Stimulated activated CD4-positive, alpha-beta T cell treated with anti-CD3 and anti-CD28 coated beads, Interleukin-1b, Interleukin-23, amount 100 ng/mL, for 4 hours (primary cell): ENCODE results near the gene MYO1D.
A peak's percentile ranks its signal among the peaks of the same experiment; 100 is the strongest.
"Not testable (repeated sequence)": the region's sequence is repeated elsewhere in the genome, so short reads cannot be mapped to it uniquely, and the experiment has no call there.

ENCODE experiments used
- DNase-seq, 2 donors: peaks; one replicate each; pipeline ENCODE4 v3.0.0-alpha.2; 2020; ENCODE audit warnings: low read depth in 2 of 2

MYO1D gene

DNA sequence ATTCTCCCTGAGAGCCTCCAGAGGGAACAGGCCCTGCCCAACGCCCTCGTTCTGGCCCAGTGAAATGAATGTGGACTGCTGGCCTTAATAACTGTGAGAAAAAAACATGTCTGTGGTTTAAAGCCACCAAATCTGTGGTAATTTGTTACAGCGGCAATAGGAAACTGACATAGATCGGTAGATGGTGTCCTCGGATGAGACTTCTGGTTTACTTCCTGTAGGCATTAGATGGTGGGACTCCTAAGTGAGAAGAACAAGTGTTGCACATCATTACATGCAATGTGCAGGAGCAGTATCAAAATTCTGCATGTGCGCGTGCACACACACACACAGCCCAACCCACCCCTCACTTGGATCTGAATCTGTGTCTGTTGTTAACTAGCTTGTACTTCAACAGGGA is 348.1 kb downstream of the MYO1D start:
- DNase-seq: no peak

DNA sequence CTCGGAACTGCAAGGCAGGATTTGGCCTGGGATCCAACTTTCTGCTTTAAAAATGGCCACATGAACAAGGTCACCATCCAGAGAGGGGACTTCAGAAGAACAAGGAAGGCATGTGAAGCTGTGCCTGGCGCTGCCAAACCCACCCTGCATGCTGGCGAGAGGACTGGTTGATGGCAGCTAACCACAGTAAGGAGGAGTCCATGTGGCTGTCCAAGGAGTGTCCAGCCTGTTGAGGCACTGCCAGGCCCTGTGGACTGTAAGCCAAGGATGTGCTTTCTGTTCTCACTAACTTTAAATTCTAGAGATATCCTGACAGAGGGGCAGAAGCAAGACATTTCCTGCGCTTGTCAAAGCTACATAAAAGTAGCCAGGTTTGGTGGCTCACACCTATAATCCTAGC is 349.8 kb downstream of the MYO1D start:
- no peak for DNase-seq

DNA sequence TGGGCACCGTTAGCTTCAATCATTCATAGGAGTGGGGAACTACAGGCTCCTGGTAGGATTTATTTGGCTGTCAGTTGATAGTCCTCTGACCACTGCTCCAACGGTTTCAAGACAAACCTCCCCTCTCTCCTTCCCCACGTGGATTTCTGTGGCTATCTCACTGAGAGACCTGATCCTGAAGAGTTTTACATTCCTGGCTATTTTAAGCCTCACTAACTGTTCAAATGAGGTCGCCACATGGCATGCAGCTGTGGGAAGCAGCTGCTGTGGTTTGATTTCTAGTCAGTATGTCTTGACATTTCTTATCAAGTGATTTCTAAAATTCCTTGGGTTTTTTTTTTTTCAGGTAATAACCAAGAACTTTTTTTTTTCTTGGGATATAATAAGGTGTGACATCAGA is 351.8 kb downstream of the MYO1D start:
- no peak for DNase-seq

DNA sequence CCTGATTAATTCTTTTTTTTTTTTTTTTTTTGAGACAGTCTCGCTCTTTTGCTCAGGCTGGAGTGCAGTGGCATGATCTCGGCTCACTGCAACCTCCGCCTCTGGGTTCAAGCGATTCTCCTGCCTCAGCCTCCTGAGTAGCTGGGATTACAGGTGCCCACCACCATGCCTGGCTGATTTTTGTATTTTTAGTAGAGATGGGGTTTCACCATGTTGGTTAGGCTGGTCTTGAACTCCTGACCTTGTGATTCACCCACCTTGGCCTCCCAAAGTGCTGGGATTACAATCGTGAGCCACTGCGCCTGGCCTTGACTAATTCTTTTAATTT is 352.4 kb downstream of the MYO1D start:
- not testable (repeated sequence) for DNase-seq

DNA sequence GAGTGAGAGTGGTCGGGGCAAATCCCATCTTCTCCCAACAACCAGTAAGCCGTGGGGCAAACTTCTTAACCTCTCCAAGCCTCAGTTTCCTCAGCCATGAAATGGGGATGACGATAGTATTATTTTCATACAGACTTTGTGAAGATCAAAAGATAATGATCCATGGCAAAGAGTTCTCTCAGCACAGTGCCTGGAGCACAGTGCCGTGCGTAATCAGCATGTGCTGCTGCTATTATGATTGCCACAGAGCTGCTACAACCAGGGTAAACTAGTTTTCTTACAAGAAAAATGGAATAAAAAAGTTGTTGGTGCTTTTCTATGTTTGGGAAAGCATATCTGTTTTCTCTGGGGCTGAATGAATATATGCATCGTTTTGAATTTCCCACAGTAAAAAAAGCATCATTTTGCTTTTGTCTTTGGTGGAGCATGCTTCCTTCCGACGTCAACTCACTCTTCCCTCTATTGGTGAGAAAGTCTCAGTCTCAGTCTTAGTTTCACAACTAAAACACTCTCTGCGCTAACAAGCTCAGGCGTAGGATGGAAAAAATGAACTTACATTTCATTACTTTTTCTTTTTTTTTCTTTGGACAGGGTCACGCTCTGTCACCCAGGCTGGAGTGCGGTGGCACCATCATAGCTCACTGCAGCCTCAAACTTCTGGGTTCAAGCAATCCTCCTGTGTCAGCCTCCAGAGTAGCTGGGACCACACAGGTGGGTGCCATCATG is 352.9 kb downstream of the MYO1D start:
- DNase-seq: no peak

DNA sequence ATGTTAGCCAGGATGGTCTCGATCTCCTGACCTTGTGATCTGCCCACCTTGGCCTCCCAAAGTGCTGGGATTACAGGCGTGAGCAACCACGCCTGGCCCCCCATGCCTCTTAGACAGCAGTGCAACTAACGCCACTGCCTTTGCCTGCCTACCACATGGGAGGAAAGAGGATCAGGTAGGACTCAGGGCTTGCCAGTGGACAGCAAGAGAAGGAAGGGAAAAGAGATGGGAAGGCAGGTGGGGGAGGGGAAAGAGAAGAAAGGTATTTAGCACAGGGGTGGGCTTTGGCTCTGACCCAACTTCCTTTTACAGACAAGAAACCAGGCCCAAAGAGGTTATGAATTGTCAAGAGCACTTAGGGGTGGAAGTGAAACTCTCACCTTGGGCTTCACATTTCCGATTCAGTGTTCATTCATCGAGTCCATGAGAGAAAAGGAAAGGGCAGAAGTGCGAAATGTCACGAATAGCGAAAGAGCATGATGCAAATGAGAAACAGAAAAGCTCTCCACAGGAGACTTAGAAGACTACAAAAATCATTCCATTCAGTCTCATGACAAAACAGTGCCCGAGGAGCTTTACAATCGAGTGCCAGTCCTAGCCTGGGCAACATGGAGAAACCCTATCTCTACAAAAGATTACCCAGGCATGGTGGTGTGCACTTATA is 353.8 kb downstream of the MYO1D start:
- no peak for DNase-seq

DNA sequence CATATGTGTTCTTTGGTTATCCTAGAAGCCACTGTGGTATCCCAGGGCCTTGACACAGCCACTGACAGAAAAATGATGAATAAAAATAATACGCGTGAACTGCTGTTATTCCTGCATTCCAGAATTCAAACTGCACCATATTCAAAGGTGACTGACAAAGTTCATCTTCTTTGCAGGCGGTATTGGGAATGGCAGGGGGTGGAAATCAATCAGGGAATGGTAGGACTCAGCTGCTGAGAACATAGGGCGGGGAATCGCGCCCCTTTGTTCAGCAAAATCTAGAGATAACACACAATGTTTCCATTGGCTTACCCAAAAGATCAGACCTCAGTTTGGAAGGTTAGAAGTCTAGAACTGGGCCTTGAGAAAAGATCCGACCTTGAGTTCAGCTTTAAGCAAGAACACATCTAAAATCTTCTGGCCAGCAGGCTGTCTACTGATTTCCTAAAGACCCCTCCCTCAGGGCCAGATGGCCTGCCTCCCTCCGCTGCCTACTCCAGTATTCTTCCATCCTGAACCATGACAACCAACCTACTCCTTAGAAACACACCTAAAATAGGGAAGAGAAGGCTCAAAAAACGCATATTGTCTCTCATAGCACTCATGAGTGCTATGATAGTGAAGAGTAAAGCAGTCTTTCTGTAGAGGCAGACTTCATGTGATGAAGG is 356.1 kb downstream of the MYO1D start:
- no peak for DNase-seq

DNA sequence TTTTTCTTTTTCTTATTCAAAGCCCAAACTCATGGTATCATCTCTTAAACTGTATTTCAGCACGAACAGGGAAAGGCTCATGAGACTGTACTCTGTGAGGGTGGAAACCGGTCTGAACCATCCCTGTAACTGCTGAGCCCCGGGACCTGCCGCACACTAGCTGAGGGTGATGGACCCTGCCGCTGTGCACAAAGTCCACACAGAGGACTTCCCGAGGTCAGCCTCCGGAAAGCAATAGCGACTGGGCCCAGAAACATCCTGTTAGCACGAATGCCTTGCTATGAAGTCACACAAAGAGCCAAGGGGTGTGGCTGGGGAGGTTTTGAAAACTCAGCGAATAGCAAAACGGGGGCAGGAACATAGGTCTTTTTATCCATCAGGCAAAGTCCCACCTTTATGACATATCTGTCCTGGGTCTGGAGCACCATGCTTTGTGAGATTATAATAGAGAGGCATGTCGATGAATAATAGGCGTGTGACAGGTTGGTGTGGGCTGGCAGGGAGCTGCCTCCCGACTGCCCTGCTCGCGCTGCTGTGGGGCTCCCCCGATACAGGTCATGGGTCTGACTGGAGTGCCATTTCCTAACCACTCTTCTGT is 356.7 kb downstream of the MYO1D start:
- no peak for DNase-seq

DNA sequence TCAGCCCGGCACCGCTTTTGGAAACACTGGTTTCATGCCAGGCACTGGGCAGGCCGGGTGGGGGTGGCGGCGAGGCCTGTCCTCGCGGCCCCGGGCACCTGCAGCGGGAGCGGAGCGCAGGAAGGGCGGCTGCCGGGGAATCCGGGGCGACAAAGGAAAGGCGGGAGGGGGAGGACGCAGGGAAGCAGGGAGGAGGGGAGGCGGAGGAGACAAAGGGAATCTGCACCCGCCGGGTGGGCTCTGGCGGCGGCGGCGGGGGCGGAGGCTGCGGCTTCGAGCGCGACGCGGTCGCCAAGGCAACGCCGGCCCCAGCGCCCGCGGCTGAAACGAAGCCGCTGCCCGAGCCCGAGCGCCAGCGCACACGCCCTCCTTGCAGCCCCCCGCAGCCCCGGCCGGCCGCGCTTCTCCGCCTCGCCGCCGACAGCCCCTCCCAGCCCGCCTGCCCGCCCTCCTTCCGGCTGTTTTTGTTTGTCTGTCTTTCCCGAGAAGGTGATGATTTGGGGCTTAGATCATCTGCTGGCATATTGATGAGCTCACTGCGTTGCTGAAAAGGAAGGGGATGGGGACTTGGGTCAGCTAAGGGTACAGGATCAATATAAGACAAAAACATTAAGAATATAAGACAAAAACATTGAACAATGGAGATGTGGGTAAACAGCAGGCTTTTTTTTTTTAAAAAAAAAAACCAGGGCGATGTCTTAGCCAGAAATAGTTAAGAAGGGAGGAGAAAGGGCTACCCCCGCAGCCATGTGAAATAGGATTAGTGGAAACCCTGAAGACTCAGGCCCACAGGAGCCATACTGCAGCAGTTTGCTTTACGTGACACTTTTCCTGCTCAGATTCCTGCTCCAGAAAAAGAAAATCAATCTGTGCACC is 357.5 kb downstream of the MYO1D start:
- DNase-seq: peak; percentile 27 to 36

DNA sequence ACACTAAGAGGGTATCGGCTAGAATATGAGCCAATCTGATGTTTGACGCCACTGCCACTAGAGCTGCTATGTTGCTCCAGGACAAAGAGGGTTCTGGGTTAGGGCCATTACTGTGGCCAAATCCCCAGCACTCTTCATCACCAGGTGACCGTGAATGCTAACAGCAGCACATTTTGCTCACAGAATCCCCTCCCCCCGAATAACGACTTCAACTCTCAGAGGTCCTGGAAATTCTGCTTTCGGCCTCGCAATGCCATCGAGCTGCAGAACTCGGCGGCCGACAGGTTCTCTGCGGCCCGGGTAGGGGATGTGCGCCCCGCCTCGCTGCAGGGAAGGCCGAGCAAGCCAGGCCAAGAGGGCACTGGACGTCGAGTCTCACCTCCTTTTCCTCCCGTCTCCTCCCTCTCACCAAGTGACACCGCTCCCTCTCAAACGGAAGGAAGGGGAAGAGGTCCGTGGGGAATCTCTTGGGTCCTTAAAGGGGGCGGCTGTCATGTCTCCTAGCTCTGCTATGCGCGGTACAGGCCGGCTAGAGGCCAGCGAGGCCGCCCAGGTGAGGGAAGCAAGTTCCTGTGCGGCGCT is 358.2 kb downstream of the MYO1D start:
- no peak for DNase-seq

DNA sequence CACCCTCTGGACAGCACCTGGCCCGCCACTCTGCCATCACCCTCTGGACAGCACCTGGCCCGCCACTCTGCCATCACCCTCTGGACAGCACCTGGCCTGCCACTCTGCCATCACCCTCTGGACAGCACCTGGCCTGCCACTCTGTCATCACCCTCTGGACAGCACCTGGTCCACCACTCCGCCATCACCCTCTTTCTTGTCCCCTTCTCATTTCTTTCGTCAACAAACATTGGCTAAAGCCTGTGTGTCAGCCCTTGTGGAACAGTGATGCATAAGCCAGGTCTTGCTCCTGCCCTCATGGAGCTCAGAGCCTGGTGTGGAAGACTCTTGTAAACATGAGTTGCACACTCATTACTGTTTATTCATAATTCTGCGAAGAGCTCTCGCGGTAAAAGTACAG is 358.9 kb downstream of the MYO1D start:
- no peak for DNase-seq

DNA sequence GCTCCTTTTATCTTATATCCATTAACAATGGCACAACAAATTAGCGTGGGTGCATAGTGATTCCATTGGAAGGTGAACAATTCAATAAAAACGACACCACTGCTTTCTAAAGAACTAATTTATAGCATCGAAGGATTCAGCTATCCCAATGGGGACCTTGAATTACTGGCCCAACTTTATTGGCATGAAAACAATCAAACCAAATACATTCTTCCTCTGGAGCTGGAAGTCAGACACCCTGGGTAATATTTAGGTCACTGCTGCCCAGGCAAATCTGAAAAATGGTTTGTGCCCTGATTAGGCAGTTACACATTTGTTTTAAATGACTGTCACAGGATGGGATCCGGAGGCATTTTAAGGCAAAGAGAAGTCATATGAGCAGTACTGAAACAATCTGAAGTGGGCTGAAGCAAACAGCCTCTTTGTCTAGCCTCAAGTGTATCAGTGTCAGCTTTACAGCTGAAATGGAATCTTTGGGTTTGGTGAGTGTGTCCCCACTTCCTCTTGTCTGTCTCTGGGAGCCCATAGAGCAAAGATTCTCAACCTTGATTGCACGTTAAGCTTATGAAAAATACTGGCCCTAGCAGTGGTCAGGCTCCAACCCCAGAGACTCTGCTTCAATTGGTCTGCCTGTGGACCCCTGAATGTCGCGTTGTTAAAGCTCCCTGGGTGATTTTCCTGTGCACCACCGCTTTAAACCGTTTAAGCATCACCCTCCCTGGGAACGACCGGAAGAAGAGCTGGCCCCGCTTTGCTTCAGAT is 359.8 kb downstream of the MYO1D start:
- DNase-seq: no peak

DNA sequence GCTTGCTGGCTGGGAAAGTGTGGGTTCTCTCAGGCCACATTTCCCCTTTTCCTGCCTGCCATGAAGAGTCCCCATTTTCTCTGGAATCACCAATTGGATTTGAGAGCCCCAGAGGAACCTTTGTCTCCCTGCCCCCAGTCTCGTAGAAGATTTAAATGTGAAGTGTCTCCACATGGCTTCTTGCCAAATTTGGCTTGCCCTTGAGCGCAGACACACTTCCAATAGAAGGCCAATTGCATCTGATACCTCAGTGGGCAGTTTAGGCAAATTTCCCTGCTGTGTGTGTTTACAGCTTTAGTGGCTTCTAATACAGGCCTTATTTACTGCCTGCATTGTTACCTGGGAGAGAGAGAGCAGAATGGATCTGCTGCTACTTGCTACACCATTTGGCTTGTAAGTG is 360.5 kb downstream of the MYO1D start:
- no peak for DNase-seq

DNA sequence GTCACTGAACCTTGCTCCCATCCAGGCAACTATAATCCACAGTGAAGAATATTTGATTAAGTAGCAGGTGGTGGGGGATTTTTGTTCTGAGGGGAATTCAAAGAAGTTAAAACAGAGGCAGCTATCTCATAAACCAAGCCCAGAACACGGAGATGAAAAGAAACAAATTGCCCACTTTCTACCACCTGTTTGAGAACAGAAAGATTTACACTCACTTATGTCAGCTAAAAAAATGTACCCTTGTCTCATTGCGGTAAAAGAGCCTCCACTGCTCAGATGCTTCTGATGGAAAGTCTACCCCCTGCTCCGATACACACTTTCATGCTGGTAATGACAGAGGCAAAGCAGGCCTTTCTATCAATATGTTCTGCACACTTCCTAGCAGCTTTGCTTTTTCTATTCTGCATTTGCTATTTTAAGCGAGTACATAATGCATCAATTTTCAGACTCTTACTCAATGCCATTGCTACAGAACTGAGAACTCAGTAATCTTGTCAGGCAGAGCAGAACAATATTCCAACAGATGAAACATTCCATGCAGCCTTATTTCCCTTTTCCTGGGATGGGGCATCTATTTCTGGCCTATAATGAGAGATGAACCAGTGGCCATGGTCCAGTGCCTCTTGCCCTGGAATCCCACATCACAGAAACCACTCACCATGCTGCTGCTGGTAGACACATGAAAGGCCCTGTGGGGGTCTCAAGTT is 361.1 kb downstream of the MYO1D start:
- no peak for DNase-seq

DNA sequence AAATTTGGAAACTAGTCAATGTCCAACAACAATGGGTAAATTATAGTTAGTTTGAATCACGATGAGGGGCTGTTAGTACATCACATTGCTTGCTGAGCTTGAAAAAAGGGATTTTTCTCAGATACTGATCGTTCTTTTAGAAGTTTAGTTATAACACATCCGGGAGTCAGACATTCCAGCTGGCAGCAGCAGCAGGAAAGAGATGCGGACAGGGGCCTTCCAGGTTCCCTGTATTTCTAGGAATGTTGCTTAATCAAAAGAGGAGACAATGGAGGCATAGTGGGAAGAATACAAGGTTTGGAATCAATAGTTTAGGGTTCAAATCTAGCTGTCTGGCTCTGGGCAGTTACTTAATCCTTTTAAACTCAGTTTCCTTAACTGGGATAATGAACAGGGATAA is 362.3 kb downstream of the MYO1D start:
- DNase-seq: no peak

DNA sequence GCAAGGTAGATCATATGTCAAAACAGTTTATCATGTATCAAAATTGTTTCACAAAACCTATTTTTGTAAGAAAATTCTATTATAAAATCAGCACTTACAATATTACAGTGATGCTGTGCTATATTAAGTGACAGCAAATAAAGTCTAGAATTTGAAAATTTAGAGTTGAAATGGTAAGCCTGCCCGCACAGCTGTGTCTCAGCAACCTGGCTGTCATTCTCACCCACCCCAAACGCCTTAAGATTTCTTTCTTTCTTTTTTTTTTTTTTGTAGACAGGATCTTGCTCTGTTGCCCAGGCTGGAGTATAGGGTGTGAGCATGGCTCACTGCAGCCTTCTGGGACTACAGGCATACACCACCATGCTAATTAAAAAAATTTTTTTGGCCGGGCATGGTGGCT is 363.3 kb downstream of the MYO1D start:
- DNase-seq: no peak

DNA sequence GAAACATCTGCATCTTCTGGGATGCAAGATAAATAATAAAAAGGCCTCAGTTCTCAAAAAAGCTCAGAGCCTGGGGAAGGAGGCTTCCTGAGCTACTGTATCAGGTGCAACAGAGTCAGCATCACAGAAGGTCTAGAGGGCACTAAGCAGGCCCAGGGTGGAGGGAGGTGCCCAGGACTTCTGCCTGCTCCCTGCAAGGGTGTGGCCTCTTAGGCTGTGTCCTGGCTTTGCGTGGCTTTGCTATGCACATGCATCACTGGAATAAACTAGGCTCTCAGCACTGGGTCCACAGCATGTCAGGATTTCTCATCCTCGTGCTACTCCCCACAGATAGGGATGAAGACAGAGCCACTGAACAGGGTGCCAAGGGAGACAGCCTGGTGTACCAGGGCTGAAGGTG is 364.6 kb downstream of the MYO1D start:
- DNase-seq: no peak

DNA sequence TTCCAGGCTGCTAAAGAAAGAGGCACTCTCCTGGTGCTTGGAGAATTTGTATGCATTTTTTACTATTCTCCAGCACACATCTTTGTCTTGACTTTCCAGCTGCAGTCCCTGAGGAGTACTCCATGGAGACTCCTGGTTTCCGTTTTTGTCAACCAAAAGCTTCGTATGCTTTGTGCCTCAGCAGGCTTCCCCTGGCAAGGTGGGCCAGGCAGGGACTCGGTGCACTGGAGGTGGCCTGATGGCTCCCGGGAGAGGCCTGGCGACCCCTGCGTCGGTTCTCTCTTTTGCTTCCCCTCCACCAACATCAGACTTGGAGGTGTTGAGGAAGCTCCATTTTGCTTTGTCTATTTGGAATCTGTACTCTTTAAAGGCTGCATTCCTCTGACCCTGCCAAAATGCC is 366.5 kb downstream of the MYO1D start:
- DNase-seq: no peak

DNA sequence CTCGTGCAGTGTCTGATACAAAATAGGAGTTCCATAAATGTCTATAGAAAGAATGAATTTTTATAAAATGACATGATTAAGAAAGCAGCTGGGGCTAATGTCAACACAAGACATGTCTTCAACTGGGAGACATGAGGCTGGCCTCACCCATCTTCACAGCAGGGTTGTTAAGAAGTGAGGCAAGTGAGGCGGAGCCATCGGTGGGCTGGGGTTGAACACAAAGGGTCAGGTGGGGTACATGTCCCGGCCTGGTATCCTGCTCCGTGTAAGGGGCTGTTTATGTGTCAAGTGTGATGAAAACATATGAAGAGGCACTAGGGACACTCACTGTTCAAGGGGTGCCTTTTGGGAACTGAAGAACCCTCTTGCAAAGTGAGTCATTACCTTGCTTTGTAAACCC is 368.0 kb downstream of the MYO1D start:
- DNase-seq: no peak
